Measurements from ENCODE around the gene NPC1.

GRCh38 chr18:23501626-23502025 is 84.7 kb downstream of the NPC1 start:
- TF ChIP-seq CTCF (optimal IDR thresholded peaks at IDR 0.05 in 1 of 3, IDR thresholded peaks at IDR 0.05 in 1 of 3, conservative IDR thresholded peaks at IDR 0.05 in 1 of 3; ENCODE audit: extremely low read depth in 1 of 3, insufficient read depth in 2 of 3, low read length in 3 of 3): no peak
- TF ChIP-seq EZH2 (IDR thresholded peaks at IDR 0.05; ENCODE audit: low read length): no peak
